HG03460 (cell line): ENCODE data around the gene GNGT1.
A peak's percentile ranks its signal among the peaks of the same experiment; 100 is the strongest.

Experiments
- ATAC-seq: cut with Tn5 transposase; IDR thresholded peaks from one replicate; pipeline ENCODE4 v1.9.1; 2021; ENCODE audit not compliant: unreplicated experiment

GNGT1 gene

DNA sequence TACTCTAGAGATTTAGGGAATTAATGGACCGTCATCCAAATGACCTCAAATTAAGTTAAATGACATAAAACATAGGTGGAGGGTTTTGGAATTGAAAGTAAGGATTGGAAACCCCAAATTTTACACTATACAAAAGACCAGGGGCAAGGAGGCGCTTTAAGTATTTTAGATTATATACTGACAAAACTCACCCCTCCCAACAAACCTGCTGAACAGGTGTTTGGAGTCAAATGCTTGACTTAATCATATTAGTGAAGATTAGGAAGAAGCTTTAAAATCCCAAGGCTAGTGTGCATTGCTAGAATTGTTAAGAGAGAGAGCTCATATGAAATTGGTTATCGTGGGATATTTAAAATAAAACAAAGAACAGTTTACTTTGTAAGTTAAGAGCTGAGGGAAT, at the start of gene GNGT1:
Gene GNGT1, plus strand, starts transcription at position 301 of the 400 bp plus-strand sequence. CDS start 180 bp downstream, outside the sequence.
- no peak for ATAC-seq

DNA sequence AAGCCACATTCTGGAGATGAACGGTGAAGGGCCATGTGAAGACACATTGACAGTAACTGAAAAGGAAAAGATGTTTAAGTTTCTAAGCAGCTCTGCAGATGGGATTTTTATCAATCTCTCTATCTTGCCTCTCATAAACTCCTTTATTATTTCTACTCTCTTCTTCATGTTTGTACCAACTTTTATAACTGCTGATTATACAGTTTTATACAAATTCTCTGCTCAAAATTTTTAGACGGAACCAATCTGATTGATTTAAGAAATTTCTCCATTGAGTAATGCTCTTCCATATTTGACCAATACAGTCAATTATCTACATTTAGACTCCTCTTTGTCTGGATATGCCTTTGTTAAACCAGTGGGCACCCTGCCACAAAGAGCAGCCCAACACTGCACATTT, 47.5 kb upstream of the GNGT1 start:
- ATAC-seq: no peak

DNA sequence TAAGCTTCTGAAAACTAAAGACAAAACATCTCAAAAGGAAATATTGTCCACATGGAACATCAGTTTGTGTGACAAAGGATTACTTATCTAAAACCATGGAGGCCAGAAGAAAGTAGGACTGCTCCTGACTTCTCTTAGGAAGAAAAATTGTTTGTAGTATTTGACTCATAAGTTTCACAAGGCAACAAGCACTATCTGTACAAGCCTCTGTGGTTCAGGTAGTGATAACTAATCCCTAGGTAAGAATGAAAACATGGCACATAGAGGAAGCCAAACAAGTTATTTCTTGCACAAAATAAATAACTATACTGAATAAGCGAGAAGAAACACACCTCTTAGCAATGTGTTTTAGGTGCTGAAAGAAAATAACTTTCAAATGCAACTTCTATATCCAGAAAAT, 46.1 kb upstream of the GNGT1 start:
- ATAC-seq: no peak

DNA sequence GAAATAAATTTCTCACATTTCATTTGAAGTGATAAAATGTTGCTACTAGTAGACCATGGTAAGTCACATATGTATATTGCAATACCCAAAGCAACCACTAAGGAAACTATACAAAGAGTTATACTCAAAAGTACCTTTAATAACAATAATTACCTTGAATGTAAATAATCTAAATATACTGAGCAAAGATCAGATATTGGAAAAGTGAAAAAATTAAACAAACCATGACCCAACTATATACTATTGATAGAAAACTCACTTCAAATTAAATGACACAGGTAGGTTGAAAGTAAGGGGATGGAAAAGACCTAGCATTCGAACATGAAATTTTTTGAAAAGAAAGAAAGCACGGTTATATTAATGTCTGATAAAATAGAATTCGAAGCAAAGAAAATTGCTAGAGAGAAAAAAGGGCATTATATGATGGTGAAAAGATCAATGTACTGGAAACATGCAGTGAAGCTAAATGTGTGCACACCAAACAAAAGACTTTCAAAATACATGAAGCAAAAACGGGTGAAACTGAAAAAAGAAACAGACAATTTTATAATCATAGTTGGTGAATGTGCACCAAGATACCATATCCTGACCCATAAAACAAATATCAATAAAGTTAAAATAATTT, 44.9 kb upstream of the GNGT1 start:
- no peak for ATAC-seq

DNA sequence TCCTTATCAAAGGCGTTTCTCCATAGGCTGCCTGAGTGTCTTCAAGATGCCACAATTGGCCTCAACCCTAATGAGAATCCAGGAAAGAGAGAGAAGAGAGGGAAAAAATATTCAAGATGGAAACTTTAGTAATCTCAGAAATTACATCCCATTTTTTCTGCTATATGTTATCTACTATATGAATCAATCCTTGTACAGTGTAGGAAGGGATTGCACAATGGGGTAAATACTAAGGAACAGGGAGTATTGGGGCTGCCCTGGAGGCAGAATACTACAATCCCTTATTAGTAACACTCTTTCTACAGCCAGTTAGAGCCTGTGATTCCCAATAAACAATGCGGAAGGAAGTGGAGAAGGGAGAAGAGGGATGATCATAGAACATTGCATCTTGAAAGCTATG, 43.7 kb upstream of the GNGT1 start:
- no peak for ATAC-seq

DNA sequence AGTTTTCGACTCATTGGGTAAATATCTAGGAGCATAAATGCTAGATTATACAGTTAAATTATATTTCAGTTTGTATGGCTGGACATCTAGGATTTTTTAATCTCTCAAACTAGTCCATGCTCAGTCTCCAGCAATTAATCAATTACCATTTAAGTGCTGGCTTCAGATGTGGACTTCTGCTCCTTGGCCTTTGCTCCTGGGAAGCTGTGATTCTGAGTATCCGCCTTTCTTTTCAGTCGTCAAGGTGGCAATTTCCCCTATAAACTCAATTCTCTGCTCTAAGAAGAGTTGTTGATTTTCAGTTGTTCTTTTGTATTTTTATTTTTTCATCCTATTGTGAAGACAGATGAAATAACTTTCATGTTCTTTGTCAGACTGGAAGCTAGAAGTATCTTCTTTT, 39.5 kb upstream of the GNGT1 start:
- ATAC-seq: no peak

DNA sequence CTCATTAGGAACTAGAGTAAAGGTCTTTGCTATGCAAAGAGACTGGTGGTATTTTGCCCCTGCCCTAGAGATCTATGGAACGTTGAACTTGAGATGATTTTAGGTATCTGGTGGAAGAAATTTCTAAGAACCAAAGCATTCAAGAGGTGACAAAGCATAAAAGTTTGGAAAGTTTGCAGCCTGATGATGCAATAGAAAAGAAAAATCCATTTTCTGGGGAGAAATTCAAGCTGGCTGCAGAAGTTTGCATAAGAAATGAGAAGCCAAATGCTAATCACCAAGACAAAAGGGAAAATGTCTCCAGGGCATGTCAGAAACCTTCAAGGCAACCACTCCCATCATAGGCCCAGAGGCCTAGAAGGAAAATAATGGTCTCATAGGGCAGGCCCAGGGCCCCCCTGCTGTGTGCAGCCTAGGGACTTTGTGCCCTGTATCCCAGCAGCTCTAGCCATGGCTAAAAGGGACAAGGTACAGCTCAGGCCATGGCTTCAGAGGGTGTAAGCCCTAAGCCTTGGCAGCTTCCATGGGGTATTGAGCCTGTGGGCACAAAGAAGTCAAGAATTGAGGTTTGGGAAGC, 32.3 kb upstream of the GNGT1 start:
- no peak for ATAC-seq

DNA sequence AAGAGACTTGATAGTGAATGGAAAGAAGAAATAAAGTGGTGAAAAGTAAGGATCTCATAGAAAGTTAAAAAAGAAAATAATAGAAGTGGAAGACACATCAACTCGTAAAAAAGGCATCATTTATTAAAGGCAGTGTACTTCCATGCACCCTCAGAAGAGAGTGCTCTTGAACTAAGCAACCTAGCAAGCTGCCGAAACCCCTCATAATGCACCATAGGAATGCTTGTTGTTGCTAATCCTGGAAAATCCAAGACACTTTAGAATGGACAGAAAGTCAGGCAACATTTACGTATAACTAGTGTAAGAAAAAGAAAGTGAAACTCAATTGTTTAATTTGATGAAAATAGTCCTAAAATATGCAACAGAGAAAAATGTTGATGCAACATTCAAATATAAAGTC, 28.6 kb upstream of the GNGT1 start:
- ATAC-seq: no peak

DNA sequence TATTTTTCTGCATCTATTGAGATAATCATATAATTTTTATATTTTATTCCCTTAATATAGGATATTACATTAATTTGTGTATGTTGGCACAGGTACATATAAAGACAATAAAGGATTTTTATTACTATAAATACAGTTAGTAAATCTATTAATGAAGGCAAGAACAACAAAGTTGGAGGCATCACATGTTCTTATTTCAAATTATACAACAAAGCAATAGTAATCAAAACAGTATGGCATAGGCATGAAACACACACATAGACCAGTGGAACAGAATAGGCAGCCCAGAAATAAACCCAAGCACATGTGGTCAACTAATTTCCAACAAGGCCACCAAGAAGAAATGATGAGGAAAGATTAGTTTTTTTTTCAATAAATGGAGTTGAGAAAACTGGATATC, 27.0 kb upstream of the GNGT1 start:
- ATAC-seq: no peak

DNA sequence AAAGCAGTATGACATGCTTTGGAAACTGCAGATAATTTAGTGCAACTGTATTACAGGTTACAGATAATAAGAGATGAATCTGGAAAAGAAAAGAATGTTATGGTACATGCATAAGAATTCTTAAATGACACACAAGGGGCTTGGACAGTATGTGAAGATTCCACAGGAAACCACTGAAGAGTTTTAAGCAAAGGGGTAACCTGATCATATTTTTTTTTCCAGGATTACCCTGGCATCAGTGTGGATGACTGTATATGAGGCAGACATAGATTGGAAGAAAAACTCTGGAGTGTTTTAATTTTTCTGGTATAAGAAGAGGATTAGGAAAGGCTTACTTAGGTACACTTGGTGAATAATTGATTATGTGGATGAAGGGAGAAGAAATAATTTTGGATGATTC, 23.9 kb upstream of the GNGT1 start:
- no peak for ATAC-seq

DNA sequence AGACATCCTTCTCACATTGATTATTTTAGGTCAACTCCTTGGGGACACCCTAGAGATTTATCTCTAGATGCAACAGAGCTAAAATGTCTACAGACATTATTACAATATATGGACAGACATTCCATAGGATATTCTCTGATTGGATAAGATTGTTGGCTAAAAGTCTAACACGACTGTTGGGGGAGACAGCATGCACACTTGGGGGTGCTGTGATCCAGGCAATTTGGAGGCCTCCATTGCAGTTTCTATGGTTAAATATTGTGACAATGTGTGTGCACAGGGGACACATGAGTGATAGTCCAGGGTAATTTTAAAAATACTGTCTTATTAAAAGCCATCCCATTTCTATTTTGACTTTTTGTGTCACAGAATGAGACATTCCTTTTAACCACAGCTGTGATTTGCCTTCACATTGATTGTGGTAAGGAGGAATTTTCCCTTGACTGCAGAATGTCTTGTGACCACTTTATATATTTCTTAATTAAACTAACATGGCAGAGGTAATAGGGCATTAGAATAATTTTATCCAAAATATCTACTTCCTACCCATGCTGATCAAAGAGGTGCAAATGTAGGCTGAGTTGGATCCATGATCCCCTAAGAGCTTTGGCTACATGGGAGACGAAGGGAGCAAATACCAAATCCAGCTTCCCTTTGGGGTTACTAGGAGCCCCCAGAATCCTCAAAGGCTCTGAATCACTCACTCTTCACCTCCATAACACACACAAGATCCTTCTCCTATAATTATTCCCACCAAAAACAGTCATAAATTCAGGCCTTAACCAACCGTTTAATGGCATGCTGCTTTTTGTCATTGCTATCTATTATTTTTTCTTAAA, 23.1 kb upstream of the GNGT1 start:
- ATAC-seq: no peak

DNA sequence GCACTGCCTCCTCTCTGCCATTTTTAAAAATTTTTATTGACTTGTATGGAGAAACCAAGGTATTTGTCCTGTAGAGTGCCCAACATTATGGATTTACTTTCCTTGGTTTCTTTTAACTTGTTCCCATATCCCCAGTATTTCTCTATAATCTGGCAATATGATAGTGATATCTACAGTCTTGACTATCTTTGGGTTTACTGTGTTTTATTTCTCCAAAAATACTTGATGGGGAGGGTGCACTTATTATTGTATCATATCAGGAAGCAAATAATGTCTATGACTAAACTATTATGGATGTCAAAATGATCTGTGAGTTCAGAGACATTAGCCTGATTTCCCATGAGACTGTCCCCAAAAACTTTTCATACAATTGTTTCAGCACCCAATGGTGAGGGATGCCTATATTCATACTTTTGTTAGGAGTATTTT, 22.4 kb upstream of the GNGT1 start:
- ATAC-seq: no peak

DNA sequence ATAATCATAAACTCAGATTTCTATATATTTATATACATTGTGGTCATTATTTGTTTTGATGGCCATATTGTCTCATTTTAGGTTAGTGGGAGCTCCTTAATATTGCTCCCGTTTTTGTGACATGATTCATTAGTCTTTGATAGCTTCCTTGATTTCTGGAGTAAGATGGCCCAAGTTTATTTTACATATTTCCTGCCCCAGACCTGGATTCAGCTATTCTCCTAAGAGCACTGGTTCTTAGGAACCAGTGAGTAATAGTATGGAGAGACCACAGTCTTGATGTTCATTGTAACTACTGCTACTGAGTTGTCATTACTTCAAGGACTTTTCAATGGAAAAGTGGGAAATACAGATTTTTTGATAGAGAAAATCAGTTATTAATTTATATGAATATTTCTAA, 21.8 kb upstream of the GNGT1 start:
- ATAC-seq: no peak

DNA sequence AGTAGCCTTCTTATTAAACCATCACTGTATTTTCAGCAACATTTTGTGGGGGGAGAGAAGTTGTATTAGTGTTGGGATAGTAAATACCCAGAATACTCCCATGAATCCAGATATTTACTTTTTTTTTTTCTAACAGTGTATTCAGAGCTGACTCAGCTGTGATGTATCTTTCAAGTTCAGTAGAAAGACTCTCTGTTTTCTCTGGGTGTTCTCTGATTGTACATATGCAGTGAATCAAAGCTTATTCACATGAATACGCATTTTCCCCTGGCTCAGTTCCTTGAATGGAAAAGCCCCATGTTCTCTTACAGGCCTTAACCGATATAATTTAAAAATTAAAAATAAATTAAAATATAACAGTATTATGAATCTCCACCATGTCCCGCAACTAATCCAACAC, 17.1 kb upstream of the GNGT1 start:
- no peak for ATAC-seq

DNA sequence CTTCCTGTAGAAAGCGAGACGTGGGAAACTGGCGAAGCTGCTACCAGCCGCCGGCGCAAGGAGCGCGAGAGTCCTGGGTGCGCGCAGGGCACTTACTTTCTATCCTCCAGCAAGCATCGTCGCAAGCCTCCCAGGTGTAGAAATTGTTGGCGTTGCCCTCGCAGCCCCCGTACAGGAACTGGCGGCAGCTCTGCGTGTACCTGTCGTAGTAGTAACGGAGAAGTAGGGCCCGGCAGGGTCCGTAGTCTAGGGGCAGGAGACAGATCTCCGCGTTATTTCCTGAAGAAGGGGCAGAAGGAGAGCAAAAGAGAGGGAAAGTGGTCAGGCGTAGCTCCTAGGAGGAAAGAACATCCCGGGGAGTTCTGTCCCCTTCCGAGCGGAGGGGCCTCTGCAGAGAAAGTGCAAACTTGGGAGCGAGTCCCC, 16.3 kb upstream of the GNGT1 start:
- ATAC-seq: peak; percentile 57

DNA sequence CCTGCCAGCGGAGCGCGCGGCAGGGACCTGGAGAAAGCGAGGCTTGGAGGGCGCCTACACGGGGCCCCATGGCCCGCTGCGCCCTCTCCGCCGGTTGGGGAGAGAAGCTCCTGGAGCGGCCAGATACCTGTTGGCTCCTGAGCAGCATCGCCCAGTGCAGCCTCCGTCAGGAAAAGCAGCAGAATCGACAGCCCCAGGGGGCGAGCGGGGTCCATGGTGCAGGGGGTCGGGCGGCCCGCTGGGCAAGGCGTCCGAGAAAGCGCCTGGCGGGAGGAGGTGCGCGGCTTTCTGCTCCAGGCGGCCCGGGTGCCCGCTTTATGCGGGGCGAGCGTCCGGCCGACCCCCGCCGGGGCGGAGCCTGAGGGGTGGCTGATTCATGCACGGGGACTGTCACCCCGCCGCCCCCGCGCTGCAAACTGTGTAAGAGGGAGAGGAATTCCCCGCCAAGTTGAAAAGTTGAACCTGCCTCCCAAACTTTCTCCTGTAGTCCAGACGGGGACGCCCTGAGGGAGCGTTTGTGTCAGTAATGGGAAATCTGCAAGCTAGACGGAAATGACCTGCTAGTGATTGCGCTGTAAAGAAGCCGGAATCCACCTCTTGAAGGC, 15.8 kb upstream of the GNGT1 start, which contains the start of gene TFPI2:
Gene TFPI2, minus strand, starts transcription at position 290 of the 605 bp plus-strand sequence. Its CDS starts 75 bp downstream, at position 215.
- ATAC-seq: peak; percentile 44

DNA sequence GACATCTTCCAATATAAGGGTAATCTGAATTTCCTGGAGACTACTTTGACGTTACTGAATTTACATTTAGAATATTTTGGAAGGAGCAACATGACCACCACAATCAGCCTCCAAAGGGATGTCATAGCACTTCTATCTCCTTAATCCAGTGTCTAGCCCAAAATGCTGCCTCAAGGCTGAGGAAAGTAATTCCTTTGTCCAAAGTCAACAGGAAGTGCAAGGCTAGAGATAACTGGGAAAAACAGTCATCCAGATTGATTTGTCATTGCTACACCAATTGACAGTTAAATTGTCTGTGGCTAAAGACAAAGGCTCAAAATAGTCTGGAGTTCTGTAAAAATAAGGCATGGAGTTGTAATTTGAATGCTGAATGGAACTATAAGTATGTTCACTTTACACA, 11.9 kb upstream of the GNGT1 start:
- ATAC-seq: no peak

DNA sequence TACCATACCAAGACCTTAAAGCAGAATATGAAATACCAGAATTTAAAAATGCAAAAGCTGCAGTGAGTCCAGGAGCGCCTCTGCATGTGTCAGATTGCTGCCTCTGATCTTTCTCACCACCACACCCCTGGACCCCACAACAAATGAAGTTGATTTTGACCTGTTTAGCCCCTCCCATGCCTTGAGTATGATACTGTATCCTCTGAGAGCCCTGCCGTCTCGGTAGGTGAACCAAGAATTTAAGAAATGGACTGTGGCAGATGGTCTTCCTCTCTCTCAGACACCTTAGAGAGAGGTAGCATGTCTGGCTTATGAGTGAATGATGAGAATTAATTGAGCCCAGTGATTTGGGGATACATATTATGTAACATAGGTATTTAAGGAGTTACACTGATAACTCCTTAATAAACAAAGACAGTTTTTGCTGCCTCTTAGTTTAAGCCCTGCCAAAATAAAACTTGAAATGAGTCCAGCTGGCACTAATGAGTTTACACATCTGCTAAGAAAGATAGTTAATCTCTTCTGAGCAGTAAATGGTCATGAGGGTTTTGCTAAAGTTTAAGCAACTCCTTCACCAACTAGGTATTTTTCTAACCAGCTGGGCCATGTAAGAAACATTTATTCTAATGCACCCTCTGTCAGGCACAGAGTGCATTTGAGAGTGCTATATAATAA, 11.3 kb upstream of the GNGT1 start:
- ATAC-seq: no peak

DNA sequence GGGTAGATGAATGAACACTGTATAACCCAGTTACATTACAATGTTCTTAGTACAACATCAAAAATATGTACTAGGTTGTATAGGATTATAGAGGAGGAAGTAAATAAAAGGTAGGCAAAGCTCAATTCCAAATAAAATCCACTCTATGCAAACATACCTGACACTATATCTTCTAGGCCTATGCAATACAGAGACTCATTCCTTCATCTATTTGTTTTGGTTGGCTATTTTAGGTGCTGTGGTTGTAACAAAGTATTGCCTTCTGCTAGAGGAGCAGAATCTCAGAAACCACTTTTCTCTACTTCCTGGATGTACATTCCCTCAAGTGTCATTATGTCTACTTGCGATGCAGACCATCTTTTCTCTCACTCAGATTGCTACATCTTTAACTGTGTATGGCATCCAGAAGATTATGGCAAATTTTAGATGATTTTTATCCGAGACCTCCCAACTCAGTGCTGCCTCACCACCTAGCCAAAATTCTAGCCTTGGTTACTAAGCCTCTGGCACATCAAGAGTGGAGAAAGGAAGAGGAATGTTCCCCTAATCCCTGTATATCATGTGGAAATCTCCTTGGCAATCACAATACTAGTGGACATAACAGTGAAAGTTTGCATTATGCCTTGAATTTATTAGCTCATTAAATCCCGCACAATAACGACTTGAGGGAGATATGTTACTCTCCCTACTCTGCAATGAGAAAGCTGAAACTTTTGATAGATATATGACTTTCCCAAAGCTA, 10.3 kb upstream of the GNGT1 start:
- ATAC-seq: no peak

DNA sequence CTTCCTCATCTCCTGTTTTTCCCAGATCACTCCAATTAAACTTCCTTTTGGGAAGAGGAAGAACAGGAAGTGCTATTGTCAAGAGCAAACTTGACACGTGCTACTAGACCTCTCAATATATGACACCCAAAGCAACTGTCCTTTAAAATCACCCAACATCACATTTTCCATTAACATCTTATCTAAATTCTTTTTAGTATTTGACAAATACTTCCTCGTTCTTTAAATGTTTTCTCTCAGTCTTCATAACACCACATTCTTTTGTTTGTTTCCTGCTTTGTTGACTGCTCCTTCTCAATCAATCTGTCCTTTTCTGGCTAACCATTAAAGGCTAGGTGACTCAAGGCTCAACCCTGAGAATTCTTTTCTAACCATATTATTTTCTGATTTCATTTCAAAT, 8.7 kb upstream of the GNGT1 start:
- ATAC-seq: no peak
